Measurements from ENCODE around the gene TCF4. TPM values are rescaled to one million over a fixed set of nuclear protein-coding genes. Genes with fewer than 3 reads are reported as not detected.

The TCF4 gene
- total RNA-seq, 1 donor from 2014 or later = 143 TPM

DNA sequence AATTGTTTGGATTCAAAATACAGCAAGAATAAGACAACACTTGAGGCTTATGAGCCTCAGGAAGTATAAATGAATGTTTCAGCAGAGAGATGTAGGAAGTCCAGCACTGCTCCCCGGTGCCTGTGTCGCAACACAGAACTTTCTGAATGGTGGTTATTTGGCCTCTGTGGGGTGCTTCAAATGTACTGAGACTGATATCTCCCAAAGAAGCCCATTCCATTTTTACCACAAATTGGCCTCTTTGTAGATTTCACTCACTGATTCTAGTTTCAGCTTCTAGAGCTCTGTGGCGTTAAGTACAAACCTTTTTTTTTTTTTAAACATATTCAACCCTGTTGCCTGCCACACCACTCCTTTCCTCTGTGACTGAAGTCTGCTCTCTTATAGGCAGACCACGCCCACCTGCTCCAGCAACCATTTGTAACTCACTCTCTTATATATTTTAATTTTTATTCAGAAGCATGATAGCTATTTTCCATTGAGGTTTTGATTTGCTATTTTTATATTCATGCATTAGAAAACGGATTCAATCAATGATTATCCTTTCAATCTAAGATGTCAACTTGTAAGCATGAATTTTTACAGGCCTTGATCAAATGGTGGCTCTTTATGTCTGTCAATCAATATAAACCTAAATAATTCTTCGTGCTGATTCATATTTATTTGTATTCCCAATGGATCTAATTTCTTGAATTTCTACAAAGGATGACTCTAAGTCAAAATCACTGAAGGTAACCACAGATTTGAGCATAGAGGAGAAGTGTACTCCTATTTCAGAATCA is 351.7 kb downstream of the TCF4 start:
- Histone ChIP-seq H3K27ac (no peak overlapping the region), H3K27me3 (no peaks in the 10 kb centered on the region), H3K36me3 (peaks cover 32% of the 10 kb centered on the region), H3K4me3 (no peak overlapping the region), H3K4me1 (peaks cover 9% of the 10 kb centered on the region), H3K9me3 (no peaks in the 10 kb centered on the region)
- ATAC-seq (no peak), DNase-seq (no peak)
- intact Hi-C loops (cut with DNase I) = no loop called here
- TF ChIP-seq, protein P1, sequence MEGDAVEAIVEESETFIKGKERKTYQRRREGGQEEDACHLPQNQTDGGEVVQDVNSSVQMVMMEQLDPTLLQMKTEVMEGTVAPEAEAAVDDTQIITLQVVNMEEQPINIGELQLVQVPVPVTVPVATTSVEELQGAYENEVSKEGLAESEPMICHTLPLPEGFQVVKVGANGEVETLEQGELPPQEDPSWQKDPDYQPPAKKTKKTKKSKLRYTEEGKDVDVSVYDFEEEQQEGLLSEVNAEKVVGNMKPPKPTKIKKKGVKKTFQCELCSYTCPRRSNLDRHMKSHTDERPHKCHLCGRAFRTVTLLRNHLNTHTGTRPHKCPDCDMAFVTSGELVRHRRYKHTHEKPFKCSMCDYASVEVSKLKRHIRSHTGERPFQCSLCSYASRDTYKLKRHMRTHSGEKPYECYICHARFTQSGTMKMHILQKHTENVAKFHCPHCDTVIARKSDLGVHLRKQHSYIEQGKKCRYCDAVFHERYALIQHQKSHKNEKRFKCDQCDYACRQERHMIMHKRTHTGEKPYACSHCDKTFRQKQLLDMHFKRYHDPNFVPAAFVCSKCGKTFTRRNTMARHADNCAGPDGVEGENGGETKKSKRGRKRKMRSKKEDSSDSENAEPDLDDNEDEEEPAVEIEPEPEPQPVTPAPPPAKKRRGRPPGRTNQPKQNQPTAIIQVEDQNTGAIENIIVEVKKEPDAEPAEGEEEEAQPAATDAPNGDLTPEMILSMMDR (IDR thresholded peaks at IDR 0.05) = no peak

DNA sequence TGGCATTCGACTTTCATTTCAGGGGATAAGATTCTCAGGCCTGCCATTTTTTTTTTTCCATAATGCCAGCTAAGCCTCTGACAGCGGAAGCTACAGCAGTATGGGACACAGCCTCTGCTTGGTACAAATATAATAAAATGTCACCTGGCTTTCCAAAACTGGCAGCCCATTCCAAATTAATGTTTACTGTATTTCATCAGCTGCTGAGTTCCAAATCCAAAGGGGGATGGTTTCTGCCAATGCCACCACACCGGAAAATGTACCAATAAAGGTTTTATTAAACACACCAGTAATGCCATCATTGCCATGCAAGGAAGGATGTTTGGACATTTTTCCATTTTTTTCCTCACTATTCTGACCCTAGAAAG is 352.9 kb downstream of the TCF4 start:
- Histone ChIP-seq H3K4me1 (peaks cover 5% of the 10 kb centered on the region), H3K4me3 (no peak overlapping the region), H3K27me3 (no peaks in the 10 kb centered on the region), H3K27ac (no peak overlapping the region), H3K9me3 (no peaks in the 10 kb centered on the region), H3K36me3 (peaks cover 44% of the 10 kb centered on the region)
- TF ChIP-seq, protein P1 (IDR thresholded peaks at IDR 0.05) = no peak
- no peak for ATAC-seq
- no peak for DNase-seq
- intact Hi-C loops (cut with DNase I) = no loop called here

DNA sequence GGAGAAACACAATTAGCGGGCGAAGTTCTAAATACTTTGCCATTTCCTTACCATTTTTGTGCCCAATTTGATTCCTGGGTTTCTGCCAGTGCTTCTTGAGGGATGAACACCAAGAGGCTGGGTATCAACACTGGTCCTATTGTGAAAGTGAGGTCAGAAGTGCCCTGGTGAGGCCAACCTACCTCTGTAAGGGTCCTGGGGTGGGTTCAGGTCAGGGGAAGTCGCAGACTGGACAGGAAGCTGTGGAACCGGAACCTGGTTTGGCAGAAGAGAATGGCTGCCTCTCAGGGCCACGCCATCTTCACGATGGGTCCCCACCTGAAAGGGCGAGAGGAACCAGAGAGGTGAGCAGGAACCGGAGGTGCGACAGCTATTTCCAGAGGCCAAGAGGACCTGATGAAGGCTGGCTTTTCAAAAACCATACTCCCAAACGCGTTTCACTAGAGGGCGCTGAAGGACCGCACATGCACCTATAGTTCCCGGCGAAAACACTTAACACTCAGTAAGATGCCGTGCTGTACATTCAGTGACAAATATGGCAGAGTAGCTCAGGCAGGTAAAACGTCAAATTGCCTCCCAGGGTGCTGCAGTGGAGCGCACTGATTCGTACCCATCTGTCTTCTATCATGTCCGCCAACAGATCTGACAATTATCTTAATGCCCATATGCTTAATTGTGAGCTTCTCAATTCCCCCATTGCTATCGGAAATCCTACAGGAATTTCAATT is 353.5 kb downstream of the TCF4 start:
- Histone ChIP-seq H3K27me3 (no peaks in the 10 kb centered on the region), H3K4me1 (peaks cover 5% of the 10 kb centered on the region), H3K36me3 (peaks cover 44% of the 10 kb centered on the region), H3K9me3 (no peaks in the 10 kb centered on the region), H3K27ac (peak overlapping the region; percentile 37), H3K4me3 (no peak overlapping the region)
- DNase-seq = peak; percentile 71
- ATAC-seq = peak; percentile 97
- intact Hi-C loops (cut with DNase I) = no loop called here
- TF ChIP-seq, protein P1 (IDR thresholded peaks at IDR 0.05) = peak; percentile 80

DNA sequence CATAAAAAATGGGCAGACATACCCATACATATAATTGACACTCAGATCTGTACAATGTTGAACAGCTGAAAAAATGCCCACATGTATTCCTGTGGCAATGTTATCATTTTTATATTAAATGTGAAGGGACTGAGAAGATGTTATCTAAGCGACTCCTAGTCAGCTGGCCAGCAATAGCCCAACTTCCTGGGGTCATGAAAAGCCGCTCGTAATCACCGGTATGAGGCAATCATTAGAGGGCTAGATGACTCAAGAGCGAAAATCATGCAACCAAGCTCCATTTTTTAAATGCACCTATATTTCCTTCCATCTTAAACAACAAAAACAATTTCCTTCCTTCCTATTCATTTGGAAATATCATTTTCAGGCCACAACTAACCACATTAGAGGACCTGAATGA is 354.1 kb downstream of the TCF4 start:
- intact Hi-C loops (cut with DNase I) = no loop called here
- H3K27ac ChIP-seq = no peak overlapping the region
- peaks cover 47% of the 10 kb centered on the region for H3K36me3 ChIP-seq
- DNase-seq (no peak), ATAC-seq (no peak)
- H3K4me1 ChIP-seq = peaks cover 5% of the 10 kb centered on the region
- no peaks in the 10 kb centered on the region for H3K27me3 ChIP-seq
- H3K9me3 ChIP-seq = no peaks in the 10 kb centered on the region
- TF ChIP-seq, protein P1 (IDR thresholded peaks at IDR 0.05) = no peak
- H3K4me3 ChIP-seq = no peak overlapping the region

DNA sequence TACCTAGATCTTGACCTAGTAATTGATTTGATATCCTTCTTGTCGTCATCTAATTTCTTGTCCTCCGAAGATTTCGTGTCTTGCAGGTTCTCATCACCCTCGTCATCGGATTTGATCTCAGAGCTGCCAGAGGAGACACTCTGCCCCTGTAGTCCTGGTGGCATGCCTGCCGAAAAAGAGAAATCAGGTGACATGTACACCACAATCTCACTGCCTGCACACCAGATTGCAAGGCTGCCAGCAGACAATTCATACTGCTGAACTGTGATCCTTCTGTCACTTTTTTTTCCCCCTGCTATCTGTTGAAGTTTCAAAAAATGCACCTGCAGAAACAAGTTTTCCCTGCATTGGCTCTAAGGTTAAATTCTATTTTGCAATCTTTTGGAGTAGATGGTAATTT is 355.5 kb downstream of the TCF4 start:
- peaks cover 9% of the 10 kb centered on the region for H3K4me1 ChIP-seq
- DNase-seq (no peak), ATAC-seq (no peak)
- H3K36me3 ChIP-seq = peaks cover 53% of the 10 kb centered on the region
- intact Hi-C loops (cut with DNase I) = no loop called here
- no peaks in the 10 kb centered on the region for H3K9me3 ChIP-seq
- no peaks in the 10 kb centered on the region for H3K27me3 ChIP-seq
- TF ChIP-seq, protein P1 (IDR thresholded peaks at IDR 0.05) = no peak
- H3K4me3 ChIP-seq = no peak overlapping the region
- H3K27ac ChIP-seq = no peak overlapping the region
